Activated CD4-positive, alpha-beta T cell treated with anti-CD3 and anti-CD28 coated beads for 24 hours (primary cell): ENCODE measurements around the gene HIVEP3.

Source experiments
- DNase-seq, 2 donors: peaks; one replicate each; pipeline ENCODE4 v3.0.0-alpha.2; 2020; ENCODE audit warnings: low read depth in 2 of 2

HIVEP3 gene

DNA sequence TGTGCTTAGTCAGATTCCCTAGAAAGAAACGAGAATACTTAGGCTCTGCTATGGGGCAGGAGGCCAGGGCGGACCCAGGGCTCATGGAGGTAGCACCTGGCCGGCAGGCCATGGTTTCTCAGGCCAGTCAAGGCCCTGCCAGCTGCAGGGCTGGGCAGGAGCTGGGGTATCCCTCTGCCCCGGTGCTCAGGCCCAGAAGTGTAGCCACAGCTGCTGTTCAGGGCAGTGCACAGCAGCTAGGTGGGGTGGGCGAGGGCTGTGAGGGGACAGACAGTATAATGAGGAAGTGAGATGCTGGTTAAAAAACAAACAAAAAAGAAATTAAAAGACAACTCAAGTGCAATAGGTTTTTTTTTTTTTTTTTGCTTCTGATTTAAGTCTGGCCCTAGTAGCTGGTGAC is 400.3 kb downstream of the HIVEP3 start:
- no peak for DNase-seq

DNA sequence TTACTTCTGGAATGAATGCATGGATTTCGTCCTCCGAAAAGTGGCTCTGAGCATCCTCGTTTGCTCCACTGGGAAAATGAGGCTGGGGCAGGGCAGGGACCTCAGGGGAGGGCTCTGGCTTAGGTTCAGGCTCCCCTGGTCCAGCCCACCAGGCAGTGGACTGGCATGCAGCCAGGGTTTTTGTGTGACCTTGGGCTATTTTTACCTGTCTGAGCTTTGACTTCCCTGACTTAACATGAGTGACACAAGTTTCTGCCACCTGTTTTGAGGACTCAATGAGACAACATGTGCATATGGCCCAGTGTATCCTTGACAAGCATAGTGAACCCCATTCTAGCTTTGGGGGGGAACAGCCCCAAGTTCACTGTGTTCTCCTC is 401.7 kb downstream of the HIVEP3 start:
- DNase-seq = no peak

DNA sequence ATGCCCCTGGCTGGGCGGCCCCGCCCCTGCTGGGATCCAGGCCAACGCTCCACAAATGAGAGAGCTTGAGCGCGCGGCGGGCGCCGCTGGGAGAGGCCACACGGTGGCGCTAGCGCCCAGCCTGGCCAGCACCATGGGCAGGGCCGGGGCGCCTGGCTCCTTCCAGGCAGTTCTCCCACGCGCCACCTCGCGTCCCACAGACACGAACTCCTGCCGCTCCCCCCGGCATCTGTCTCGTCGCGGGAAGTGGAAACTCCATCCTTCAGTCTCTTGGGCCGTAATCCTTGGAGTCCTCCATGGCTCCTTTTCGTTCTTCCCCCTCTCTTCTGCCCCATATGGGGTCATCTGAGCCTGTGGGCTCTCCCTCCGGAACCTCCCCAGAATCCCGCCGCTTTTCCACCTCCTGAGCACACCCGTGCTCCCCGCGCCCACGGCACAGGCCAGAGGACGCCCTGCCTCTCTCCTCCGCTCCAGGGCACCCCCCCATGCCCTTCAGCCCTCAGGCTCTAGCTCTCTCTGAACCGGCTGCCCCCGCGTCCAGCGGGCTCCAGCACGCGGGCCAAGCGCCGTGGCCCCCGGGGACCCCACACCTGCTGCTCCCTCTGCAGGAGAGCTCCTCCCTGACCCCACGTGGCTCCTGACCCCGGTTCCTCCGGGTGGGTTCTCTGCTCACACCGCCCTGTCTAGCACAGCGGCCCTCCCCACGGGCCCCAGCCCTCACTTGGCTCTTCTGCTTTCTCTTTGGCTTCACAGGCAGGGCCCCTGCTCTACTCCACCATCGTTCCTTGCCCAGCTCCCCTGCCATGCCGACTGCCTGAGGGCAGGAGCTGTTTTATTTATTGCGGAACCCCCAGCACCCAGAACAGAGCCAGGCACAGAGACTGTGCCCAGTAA is 402.3 kb downstream of the HIVEP3 start:
- peak; percentile 41 to 60 for DNase-seq

DNA sequence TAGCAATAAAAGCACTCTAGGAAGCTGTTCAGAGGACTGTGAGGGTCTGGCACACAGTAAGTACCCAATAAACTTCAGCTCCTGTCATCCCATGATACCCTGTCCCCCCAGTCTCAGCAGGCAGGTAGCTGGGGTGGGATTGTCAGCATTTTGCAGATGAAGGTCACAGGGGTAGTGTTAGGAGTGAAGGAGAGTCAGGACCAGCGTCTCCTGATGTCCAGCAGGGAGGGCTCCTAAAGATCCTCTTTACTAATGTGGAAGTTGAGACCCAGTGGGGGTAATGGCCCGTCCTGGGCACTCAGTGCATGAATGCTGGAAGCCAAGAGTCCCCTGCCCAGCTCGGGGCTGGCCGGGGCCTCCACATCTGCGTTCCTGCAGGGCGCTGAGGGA is 402.9 kb downstream of the HIVEP3 start:
- no peak for DNase-seq

DNA sequence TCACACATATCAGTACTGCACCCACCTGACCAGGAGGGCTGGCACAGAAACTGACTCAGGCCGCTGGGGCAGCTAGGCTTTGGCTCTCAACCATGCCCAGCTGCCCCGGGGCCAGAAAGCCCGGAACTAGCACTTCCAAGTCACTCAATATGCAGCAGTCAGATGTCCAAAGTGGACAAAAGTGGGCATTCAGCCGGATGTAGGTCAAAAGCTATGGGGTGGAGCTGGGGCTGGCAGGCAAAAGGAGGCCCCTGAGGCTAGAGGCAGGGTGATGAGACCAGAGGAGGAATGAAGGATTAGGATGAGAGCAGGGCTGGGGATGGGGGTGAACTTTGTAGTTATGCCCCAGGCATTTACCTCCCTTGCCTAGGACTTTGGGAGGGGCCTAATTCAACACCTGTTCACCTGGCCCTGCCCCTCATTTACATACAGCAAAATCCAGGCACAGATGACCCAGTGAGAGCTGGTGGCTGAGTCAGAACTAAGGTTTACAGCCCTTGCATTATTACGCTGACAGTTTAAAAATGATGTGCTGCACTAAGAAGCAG is 403.5 kb downstream of the HIVEP3 start:
- DNase-seq = no peak

DNA sequence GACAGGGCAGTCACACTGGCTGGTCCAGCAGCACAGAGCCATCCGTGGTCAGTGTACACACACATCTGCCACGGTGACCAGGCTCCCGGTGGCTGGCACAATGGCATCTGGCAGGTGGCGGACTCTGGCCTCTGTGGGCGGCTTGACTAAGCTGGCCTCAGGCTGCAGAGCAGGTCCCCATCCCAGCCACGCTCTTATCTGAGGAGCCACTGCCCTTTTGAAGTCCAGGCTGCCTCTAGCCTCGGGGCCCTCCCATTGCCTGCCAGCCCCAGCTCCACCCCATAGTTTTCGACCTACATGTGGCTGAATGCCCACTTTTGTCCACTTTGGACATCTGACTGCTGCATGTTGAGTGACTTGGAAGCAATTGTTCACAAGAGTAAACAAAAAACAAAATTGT is 404.3 kb downstream of the HIVEP3 start:
- DNase-seq = no peak

DNA sequence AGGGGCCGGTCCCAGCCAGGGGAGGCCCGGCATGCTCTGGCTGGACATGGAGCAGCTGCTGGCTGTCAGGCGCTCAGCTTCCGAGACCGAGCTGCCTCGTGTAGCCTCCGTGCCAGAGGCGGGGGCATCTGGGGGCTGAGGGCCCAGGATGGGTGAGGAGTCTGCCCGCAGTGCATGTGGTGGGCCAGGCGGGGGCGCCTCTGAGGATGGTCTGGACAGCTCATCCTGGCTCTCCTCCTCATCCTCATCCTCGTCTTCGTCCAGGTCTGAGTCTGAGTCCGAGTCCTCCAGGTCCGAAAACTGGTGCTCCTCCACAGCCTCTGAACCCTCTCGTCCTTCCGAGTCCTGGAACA is 405.4 kb downstream of the HIVEP3 start:
- no peak for DNase-seq

DNA sequence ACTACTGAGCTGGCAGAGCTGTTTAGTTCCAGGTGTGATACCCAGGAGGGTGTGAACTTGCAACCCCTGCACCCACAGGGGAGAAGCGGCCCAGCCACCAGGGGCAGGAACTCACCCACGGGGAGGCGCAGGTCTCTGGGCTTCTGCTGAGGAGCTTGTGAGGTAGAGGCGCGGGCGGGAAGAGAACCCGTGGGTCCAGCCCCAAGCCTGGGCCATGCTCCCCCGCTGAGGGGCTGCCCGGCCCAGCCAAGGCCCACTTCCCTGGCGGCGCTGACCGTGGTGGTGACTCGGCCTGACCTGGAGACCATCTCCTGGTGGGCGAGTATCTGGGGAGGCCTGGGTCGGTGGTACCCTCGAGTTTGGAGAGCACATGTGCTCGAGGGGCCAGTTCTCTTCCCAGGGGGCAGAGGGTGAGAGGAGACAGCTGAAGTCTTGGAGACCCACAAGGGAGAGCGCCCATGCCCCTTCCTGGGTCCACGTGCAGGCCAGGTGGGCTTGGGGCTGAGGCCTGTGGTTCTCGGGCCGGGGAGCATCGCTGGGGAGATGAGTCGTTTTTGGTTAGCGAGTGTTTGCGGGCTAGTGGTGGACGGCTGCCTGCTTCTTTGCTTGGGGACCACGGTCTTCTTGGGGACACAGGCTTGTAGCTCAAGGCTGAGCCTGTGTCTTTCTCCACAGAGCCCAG is 405.9 kb downstream of the HIVEP3 start:
- DNase-seq = no peak

DNA sequence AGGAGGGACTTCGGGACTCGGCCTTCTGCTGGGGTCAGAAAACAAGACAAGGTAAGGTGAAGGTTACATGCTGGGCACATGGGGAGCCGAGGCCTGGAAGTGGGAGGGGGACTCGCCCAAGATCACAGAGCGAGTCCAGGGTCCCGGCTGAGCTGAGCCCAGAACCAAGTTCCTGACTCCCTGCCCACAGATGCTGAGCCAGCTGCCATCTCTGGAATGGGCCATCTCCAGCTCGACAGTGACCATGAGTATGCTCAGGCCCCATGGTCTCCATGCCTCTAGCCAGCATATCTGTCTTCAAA is 407.5 kb downstream of the HIVEP3 start:
- no peak for DNase-seq

DNA sequence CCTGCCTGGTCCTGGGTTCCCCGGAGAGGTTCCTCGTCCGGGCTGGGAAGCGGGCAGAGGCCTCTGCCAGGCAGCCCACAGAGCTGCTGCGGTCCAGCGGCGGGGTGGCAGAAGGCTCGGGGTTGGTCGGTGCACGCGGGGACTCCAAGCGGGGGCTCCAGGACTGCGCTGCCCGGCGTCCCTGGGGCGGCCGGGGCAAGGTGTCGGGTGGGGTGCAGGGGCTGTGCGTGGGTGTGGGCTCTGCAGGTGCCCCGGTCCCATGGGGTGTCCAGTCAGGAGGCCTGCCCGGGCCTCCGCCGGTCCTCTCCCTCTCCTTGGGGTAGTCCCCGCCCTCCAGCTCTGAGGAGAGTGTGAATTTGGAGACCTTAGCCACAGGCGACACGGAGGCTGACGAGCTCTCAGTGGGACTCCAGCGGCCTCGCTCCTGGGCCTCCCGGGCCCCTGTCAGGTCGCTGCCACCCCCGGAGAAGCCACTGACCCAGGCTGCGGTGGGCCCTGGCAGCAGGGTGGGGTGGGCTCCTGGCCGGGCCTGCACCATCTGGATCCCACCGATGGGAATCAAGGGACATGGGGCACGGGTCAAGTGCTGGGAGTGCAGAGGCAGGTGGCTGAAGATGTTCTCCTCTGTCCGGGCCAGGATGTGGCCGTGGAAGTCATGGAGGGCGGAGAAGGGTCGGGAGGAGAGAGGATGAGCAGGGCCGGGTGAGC is 408.0 kb downstream of the HIVEP3 start:
- no peak for DNase-seq

DNA sequence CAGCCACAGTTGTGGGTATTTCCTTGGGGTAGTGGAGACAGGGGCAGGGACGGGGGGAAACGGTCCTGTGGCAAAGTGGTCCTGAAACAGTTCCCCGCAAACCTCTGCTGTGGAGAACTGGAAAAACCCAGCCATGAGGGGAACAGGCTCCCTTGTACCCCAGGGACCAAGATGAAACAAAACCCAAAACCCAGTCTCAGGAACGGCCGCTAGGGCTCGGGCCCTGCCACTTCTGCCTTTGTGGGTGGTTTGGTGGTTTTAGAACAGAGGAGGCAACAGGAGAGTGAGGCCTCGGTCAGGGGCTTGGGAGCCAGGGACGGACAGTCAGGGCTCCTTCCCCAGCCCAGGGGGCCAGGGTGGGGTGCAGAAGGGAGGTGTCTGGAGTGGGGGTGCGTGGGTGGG is 409.5 kb downstream of the HIVEP3 start:
- DNase-seq = no peak

DNA sequence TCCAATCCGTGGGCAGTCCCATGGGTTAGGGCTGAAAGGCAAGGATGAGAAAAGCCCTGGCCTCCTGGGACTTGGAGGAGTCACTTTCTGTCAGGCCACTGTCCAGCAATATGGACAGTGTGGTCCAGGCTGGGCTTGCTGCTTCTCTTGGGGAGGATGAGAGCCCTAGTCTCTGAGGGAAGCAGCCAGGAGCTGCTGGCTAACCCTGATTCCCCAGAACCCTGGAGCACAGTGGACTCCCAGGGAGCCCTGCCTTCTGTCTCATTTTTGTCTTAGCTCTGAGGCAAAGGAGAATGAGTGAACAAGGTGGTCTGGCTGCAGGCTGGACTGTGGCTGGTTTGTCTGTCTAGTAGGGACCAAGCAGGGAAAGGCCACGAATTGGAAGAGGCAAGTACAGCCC is 410.4 kb downstream of the HIVEP3 start:
- no peak for DNase-seq

DNA sequence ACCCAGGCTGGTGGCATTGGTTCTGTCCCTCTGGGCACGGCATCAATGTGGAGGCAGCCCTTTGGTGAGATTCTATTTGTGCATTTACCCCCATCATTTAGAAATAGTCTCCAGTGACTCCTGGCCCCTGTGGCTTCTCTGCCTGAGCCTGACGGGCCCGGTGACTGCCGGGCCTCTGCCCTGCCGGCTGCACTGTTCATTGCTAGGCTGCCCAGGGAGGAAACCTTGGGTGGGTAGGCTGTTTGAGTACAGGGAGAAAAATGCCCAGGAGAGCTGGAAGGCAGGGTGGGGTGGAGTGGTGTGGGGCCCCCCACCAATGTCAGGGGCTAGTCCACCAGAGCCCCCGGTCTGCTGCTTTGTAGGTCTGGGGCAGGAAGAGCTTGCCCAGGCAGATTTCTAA is 410.9 kb downstream of the HIVEP3 start:
- DNase-seq = no peak

DNA sequence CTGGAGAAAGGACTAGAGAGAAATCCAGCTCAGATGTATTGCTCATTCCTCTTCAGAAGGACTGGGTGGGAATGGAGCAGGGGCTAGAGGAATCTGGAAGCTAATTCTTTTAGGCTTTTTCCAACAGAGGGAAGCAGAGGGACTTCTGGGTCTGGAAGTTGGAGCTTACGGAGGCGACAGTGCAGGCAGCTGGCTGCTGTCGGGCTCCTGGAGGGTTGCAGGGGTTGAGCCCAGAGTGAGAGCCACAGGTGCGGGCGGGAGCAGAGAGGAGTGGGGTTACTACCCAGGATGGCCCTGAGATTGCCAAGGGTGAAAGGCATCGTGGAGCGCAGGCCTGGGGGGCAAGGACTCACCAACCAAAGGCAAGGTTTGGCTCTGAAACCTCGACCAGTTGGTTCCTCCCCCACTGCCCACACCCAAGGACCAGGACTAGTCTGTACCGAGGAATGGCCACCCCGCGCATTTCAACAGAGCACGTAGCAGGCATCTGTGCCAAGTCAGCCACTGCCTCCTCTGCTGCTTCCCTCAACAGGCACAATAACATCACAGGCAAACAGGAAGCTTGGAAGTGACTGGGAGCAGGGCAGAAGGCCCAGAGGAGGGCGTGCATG is 411.5 kb downstream of the HIVEP3 start:
- DNase-seq = no peak

DNA sequence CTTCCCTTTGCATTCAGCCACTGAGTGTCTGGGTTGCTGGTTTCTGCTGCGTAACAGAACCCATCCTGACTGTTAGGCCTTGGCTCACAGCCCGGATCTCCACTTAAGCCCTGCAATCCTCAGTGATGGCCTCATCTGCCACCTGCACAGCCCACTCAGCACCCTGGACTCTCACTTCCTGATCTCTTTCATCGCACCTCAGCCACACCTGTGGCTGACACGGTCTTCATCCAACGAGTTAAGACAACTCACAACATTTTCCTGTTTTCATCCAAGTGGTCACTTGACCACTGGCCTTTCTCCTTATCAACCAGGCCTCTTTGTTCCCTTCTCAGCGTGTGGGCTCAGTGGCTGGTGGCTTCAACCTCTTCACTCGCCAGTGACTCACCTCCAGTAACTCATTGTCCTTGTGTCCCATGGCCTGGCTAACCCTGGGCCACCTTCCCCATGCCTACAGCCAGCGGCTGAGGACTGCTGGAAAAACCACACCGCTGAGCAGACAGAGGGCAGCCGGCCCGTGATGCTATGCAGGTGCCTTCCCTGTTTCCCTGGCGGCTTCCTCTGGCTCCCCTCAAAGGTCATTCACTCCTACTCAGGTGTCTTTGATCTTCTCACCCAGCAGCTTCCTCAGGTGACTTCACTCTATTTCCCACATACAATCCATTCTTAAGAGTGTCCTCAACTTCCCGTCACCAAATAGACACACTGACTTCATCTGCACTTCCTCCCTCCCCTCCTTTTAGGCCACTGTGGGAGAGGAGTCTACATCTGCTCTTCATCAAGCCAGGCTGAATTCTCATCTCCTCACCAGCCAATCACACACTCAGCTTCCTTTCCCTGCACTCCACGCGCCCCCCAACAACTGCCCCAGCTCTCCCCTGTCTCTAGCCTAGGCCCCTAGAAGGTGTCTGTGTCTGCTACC is 414.3 kb downstream of the HIVEP3 start:
- no peak for DNase-seq

DNA sequence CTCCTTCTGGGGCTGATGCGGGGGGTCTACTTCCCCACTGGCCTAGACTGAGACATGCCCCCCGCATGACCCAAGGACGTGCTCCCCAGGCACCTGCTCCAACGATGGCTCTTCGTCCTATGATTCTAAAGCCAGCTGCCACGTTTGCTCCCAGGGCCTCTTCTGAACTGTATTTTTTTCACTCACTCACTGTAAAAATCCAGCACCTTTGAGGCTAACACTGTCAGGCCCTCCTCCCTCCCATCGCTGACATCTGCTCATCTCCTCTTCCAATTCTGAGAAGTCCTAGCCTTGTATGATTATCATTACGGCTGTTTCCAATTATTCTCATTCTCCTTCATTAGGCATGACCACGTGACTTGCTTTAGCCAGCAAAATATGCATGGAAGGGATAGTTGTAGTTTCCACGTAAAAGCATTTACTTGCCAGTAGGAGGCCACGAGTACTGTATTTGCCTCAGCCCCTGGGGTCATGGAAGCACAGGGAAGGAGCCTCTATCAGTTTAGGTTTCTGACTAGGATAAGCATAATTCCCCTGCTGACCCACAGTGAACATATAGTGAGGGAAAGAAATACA is 415.1 kb downstream of the HIVEP3 start:
- no peak for DNase-seq

DNA sequence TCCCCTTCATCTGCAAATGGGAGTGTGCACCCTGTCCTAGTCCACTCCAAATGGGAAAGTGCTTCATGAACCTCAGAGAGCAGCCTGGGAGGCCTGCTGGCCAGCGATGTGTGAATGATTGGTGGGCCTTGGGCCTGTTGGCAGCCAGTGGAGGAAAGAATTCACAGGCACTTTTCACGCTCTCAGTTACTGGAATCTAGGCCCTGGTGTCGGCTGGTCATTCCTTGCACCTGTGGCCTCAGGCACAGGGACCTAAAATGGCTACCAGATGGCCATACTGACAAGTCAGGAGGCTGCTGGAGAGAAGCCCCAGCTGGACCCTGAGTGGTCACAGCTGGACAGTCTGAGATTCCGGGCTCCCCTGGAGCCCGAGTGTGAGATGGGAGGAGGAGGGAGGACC is 415.8 kb downstream of the HIVEP3 start:
- no peak for DNase-seq

DNA sequence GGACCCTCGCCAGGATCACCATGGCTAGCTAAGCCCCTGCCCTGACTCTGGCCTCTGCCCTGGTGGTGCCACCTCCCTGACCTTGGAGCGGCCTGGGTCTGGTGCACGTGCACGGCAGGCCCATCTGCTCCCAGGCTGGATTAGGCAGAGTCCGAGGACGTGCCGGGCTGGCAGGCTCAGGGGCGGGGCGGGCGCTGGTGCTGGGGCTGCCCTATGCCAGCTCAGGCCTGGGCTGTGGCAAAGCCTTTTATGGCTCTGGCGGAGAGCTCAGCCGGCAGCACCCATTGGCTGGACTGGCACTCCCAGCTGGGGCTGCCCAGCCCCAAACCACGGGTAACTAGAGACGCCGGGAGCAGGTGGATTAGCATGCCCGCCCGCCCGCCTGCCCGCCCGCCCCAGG is 417.1 kb downstream of the HIVEP3 start:
- DNase-seq = no peak

DNA sequence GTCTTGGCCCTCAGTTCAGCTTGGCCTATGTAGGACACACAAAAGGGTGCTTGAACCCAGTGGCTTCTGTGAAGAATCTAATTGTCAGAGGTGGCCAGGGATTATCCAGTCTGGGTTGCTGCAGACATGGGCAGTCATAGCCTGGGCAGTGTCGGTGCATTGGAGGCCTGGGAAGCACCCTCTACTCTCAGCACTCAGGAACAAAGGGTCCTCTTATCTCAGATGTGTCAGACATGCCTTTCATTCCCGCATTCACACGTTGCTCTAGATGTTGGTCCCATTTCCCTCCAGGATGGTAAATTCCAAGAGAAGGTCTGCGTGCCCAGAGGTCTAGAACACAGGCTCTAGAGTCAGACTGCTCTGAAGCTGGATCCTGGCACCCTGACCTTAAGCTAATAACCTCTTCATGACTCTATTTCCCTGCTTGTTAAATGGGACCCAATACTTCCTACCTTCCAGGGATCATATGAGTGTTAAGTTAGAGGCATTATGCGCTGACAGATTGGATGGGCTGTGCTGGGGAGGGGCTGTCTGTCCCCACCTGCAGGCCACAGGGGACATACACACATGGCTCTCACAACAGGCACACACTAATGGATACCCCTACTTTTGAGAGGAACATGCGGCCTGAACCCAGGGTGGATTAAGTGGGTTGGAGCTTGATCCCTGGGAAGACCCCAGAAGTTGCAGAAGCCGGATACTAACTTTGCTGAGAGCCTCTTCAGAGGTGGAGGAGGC is 417.8 kb downstream of the HIVEP3 start:
- no peak for DNase-seq

DNA sequence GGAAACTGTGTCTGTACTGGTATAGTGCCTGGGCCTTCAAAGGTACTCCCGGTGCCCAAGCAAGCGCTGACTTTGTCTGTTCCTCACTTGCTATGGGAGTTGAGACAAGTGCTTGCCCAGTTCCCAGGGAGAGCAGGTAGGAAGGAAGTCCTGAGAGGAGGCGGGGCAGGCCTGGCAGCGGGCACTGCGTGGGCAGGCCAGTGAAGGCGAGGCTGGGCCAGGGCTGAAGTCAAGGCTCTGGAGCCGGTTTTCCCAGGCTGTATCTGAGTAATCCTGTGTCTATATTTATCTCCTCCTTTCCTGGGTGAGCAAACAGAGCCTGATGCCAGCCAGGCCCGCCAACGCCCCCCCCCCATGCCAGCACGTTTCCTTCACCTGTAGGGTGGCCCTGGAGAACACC is 418.3 kb downstream of the HIVEP3 start:
- no peak for DNase-seq
